ENCODE measurements around the gene RADIL. TPM values are rescaled to one million over a fixed set of nuclear protein-coding genes. Genes with fewer than 3 reads are reported as not detected.

RADIL gene
- total RNA-seq, 4 donors from 2014 or later = 0.80 to 6.2 (median 1.7) TPM

DNA sequence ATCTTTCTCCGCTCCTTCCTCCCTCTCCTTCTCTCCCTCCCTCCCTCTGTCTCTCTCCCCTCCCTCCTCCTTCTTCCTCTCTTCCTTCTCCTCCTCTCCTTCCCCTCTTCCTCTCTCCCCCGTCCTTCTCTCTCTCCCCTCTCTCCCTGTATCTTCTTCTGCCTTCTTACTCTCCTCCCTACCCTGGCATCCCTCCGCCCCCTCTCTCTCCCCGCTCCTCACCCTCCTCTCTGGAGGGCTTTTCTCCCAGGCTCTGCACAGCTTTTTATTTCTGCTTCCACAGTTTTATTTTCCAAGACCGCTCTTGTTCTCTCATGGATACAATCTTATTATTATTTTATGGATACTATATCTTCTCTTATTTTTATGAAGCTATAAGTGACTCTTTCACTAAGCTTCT lies 75.5 kb downstream of the RADIL start:
- H3K9me3 ChIP-seq = no peaks in the 10 kb centered on the region
- H3K27ac ChIP-seq = peak overlapping the region in 1 of 4 donors; percentile 23
- in situ Hi-C loops (cut with MboI; ENCODE audit: low pct_ligation_motif_present in 1 of 4, low pct_unique_long_range_greater_than_20kb in 1 of 4, low sequenced_read_pairs in 3 of 4) (no loop called here), intact Hi-C loops (cut with DNase I; ENCODE audit: low total_unique reads) (no loop called here)
- DNase-seq = no peak
- H3K36me3 ChIP-seq = no peaks in the 10 kb centered on the region
- peaks cover 26% of the 10 kb centered on the region for H3K27me3 ChIP-seq
- no peak overlapping the region for H3K4me3 ChIP-seq
- 59 to 60% methylated on average over 1 to 5 of the region's 5 CpGs for WGBS, 2 donors (ENCODE audit: low coverage in 1 of 2)
- H3K4me1 ChIP-seq = no peaks in the 10 kb centered on the region
- TF ChIP-seq POLR2AphosphoS5 (IDR thresholded peaks at IDR 0.05) (no peak), EP300 (IDR thresholded peaks at IDR 0.05; ENCODE audit: low read depth) (no peak), POLR2A (IDR thresholded peaks at IDR 0.05) (no peak)
- TF ChIP-seq, protein P1, sequence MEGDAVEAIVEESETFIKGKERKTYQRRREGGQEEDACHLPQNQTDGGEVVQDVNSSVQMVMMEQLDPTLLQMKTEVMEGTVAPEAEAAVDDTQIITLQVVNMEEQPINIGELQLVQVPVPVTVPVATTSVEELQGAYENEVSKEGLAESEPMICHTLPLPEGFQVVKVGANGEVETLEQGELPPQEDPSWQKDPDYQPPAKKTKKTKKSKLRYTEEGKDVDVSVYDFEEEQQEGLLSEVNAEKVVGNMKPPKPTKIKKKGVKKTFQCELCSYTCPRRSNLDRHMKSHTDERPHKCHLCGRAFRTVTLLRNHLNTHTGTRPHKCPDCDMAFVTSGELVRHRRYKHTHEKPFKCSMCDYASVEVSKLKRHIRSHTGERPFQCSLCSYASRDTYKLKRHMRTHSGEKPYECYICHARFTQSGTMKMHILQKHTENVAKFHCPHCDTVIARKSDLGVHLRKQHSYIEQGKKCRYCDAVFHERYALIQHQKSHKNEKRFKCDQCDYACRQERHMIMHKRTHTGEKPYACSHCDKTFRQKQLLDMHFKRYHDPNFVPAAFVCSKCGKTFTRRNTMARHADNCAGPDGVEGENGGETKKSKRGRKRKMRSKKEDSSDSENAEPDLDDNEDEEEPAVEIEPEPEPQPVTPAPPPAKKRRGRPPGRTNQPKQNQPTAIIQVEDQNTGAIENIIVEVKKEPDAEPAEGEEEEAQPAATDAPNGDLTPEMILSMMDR (IDR thresholded peaks at IDR 0.05) = no peak

DNA sequence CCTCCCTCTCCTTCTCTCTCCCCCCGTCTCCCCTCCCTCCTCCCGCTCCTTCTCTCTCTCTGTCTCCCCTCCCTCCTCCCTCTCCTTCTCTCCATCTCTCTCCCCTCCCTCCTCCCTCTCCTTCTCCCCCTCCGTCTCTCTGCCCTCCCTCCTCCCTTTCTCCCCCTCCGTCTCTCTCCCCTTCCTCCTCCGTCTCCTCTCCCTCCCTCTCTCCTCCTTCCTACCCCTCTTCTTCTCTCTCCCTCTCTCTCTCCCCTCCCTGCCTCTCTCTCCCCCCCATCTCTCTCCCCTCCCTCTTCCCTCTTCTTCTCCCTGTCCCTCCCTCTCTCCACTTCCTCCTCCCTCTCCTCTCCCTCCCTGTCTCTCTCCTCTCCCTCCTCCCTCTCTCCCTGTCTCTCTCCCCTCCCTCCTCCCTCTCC lies 75.9 kb downstream of the RADIL start:
- no peak for TF ChIP-seq POLR2A (IDR thresholded peaks at IDR 0.05)
- no peak for TF ChIP-seq POLR2AphosphoS5 (IDR thresholded peaks at IDR 0.05)
- TF ChIP-seq EP300 (IDR thresholded peaks at IDR 0.05; ENCODE audit: low read depth) = no peak
- TF ChIP-seq, protein P1 (IDR thresholded peaks at IDR 0.05) = no peak
- Histone ChIP-seq H3K27ac (no peak overlapping the region), H3K9me3 (no peaks in the 10 kb centered on the region), H3K27me3 (peaks cover 26% of the 10 kb centered on the region), H3K4me1 (no peaks in the 10 kb centered on the region), H3K36me3 (no peaks in the 10 kb centered on the region), H3K4me3 (no peak overlapping the region)
- intact Hi-C loops (cut with DNase I; ENCODE audit: low total_unique reads) (no loop called here), in situ Hi-C loops (cut with MboI; ENCODE audit: low pct_ligation_motif_present in 1 of 4, low pct_unique_long_range_greater_than_20kb in 1 of 4, low sequenced_read_pairs in 3 of 4) (no loop called here)
- DNase-seq = no peak
- WGBS, 2 donors (ENCODE audit: low coverage in 1 of 2) = 15% methylated on average over 4 of the region's 5 CpGs; no CpG with 5 or more reads in 1 of the 2 donors

- H3K4me3 ChIP-seq = no peak overlapping the region
- intact Hi-C loops (cut with DNase I; ENCODE audit: low total_unique reads) (no loop called here), in situ Hi-C loops (cut with MboI; ENCODE audit: low pct_ligation_motif_present in 1 of 4, low pct_unique_long_range_greater_than_20kb in 1 of 4, low sequenced_read_pairs in 3 of 4) (no loop called here)
- H3K4me1 ChIP-seq = no peaks in the 10 kb centered on the region
- WGBS, 2 donors (ENCODE audit: low coverage in 1 of 2) = 49 to 55% methylated on average over 12 to 17 of the region's 17 CpGs
- no peaks in the 10 kb centered on the region for H3K9me3 ChIP-seq
- TF ChIP-seq POLR2AphosphoS5 (IDR thresholded peaks at IDR 0.05) (no peak), EP300 (IDR thresholded peaks at IDR 0.05; ENCODE audit: low read depth) (no peak), POLR2A (IDR thresholded peaks at IDR 0.05) (no peak)
- TF ChIP-seq, protein P1 (IDR thresholded peaks at IDR 0.05) = no peak
- H3K27ac ChIP-seq = no peak overlapping the region
- no peak for DNase-seq
- H3K36me3 ChIP-seq = no peaks in the 10 kb centered on the region
- peaks cover 26% of the 10 kb centered on the region for H3K27me3 ChIP-seq
Measured at GRCh38 chr7:4806983-4807597, 76.4 kb downstream of the RADIL start.

DNA sequence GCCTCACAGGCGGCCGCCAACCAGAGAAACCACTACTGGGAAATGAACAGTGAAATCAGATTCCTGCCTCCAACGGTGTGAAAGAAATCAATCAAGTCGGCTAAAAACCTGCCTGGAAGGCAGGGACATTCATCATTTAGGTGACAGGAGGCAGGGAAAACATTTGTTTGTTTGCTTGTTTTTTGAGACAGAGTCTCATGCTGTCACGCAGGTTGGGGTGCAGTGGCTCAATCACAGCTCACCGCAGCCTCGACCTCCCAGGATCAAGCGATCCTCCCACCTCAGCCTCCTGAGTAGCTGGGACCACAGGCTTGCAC lies 77.6 kb downstream of the RADIL start:
- intact Hi-C loops (cut with DNase I; ENCODE audit: low total_unique reads) (no loop called here), in situ Hi-C loops (cut with MboI; ENCODE audit: low pct_ligation_motif_present in 1 of 4, low pct_unique_long_range_greater_than_20kb in 1 of 4, low sequenced_read_pairs in 3 of 4) (no loop called here)
- Histone ChIP-seq H3K9me3 (no peaks in the 10 kb centered on the region), H3K36me3 (no peaks in the 10 kb centered on the region), H3K27ac (no peak overlapping the region), H3K4me1 (no peaks in the 10 kb centered on the region), H3K4me3 (no peak overlapping the region), H3K27me3 (peaks cover 26% of the 10 kb centered on the region)
- TF ChIP-seq POLR2AphosphoS5 (IDR thresholded peaks at IDR 0.05) (no peak), EP300 (IDR thresholded peaks at IDR 0.05; ENCODE audit: low read depth) (no peak), POLR2A (IDR thresholded peaks at IDR 0.05) (no peak)
- 78 to 100% methylated on average over 3 to 8 of the region's 8 CpGs for WGBS, 2 donors (ENCODE audit: low coverage in 1 of 2)
- DNase-seq = no peak
